WTC11 (cell line): ENCODE data around the gene TEC. TPM values are rescaled to one million over a fixed set of nuclear protein-coding genes. Genes with fewer than 3 reads are reported as not detected.

ENCODE experiments used
- ATAC-seq: fragments of 200-7000 bp; cut with Tn5 transposase; 2 replicates; pipeline ENCODE4 v1.10.0; 2021; ENCODE audit warnings: mild to moderate bottlenecking, moderate library complexity
- CTCF ChIA-PET: fragments of 300-600 bp; sonication (Branson Sonifier 250); formaldehyde crosslinking; loops from one replicate; lab custom pipeline; 2021; ENCODE audit warnings: antibody characterized with exemption; lab: Charles Lee
- POLR2A ChIA-PET: fragments of 350-600 bp; sonication (Branson Sonifier 250); formaldehyde crosslinking; loops from one replicate; lab custom pipeline; 2021; ENCODE audit warnings: antibody characterized with exemption; lab: Charles Lee
- DNase-seq: peaks from one replicate; pipeline ENCODE4 v3.0.0; 2021; ENCODE audit warnings: low spot score
- H3K27ac Mint-ChIP-seq: 2 replicates; pipeline ENCODE4 v1.8.0; 2021; ENCODE audit warnings: mixed read lengths
- H3K27me3 Mint-ChIP-seq: 2 replicates; pipeline ENCODE4 v1.8.0; 2021; ENCODE audit warnings: low read depth, mild to moderate bottlenecking, moderate library complexity, mixed read lengths
- H3K36me3 Mint-ChIP-seq: 2 replicates; pipeline ENCODE4 v1.8.0; 2021; ENCODE audit warnings: mixed read lengths
- H3K4me1 Mint-ChIP-seq: 2 replicates; pipeline ENCODE4 v1.8.0; 2022; ENCODE audit warnings: mixed read lengths
- H3K4me3 Mint-ChIP-seq: 2 replicates; pipeline ENCODE4 v1.8.0; 2021; ENCODE audit warnings: mild to moderate bottlenecking, moderate library complexity, mixed read lengths
- H3K9me3 Mint-ChIP-seq: 2 replicates; pipeline ENCODE4 v1.8.0; 2021; ENCODE audit warnings: mixed read lengths
- AFF4 ChIP-seq: sonication (generic); formaldehyde crosslinking; IDR thresholded peaks from 2 replicates; pipeline ENCODE4 v1.8.1; 2023; ENCODE audit warnings: mild to moderate bottlenecking, missing genetic modification reagents, borderline replicate concordance
- ATF3 ChIP-seq: sonication (generic); formaldehyde crosslinking; conservative IDR thresholded peaks from 2 replicates; pipeline ENCODE4 v1.8.1; 2022; ENCODE audit warnings: mild to moderate bottlenecking, missing genetic modification reagents
- EMX1 ChIP-seq: fragments of 250-450 bp; sonication (Bioruptor Pico); IDR thresholded peaks from 2 replicates; pipeline ENCODE4 v1.8.0; 2021; ENCODE audit warnings: mild to moderate bottlenecking
- FOXP1 ChIP-seq: sonication (generic); formaldehyde crosslinking; IDR thresholded peaks from 2 replicates; pipeline ENCODE4 v1.8.0; 2022; ENCODE audit warnings: missing genetic modification reagents, mild to moderate bottlenecking, moderate library complexity, borderline replicate concordance
- FOXP4 ChIP-seq: sonication (generic); formaldehyde crosslinking; IDR thresholded peaks from 2 replicates; pipeline ENCODE4 v1.8.0; 2022; ENCODE audit warnings: mild to moderate bottlenecking, missing genetic modification reagents
- MXD4 ChIP-seq: fragments of 250-450 bp; sonication (Bioruptor Pico); IDR thresholded peaks from 2 replicates; pipeline ENCODE4 v1.8.0; 2021; ENCODE audit warnings: mild to moderate bottlenecking, moderate library complexity, borderline replicate concordance
- NFYB ChIP-seq: sonication (generic); formaldehyde crosslinking; conservative IDR thresholded peaks from 2 replicates; pipeline ENCODE4 v1.8.0; 2022; ENCODE audit warnings: low read depth, missing genetic modification reagents
- NR2C2 ChIP-seq: sonication (generic); formaldehyde crosslinking; IDR thresholded peaks from 2 replicates; pipeline ENCODE4 v1.8.0; 2022; ENCODE audit warnings: mild to moderate bottlenecking, missing genetic modification reagents
- PRRX2 ChIP-seq: fragments of 250-450 bp; sonication (Bioruptor Pico); IDR thresholded peaks from 2 replicates; pipeline ENCODE4 v1.8.0; 2021; ENCODE audit warnings: mild to moderate bottlenecking
- RORB ChIP-seq: fragments of 250-450 bp; sonication (Bioruptor Pico); IDR thresholded peaks from 2 replicates; pipeline ENCODE4 v1.9.0; 2021; ENCODE audit warnings: mild to moderate bottlenecking
- SMAD3 ChIP-seq: sonication (generic); formaldehyde crosslinking; IDR thresholded peaks from 2 replicates; pipeline ENCODE4 v1.8.0; 2022; ENCODE audit warnings: missing genetic modification reagents, mild to moderate bottlenecking, borderline replicate concordance
- SMAD4 ChIP-seq: sonication (generic); formaldehyde crosslinking; IDR thresholded peaks from 2 replicates; pipeline ENCODE4 v1.8.0; 2022; ENCODE audit warnings: mild to moderate bottlenecking, missing genetic modification reagents
- STAT6 ChIP-seq: sonication (generic); formaldehyde crosslinking; conservative IDR thresholded peaks from 2 replicates; pipeline ENCODE4 v1.8.1; 2023; ENCODE audit warnings: mild to moderate bottlenecking, low read depth, missing genetic modification reagents, moderate library complexity
- USF2 ChIP-seq: sonication (generic); formaldehyde crosslinking; IDR thresholded peaks from 2 replicates; pipeline ENCODE4 v1.8.1; 2023; ENCODE audit warnings: mild to moderate bottlenecking, missing genetic modification reagents, moderate library complexity
- ZBTB21 ChIP-seq: sonication (generic); formaldehyde crosslinking; IDR thresholded peaks from 2 replicates; pipeline ENCODE4 v1.8.1; 2023; ENCODE audit warnings: mild to moderate bottlenecking, missing genetic modification reagents, borderline replicate concordance
- ZNF121 ChIP-seq: sonication (generic); formaldehyde crosslinking; IDR thresholded peaks from 2 replicates; pipeline ENCODE4 v1.8.0; 2023; ENCODE audit warnings: missing genetic modification reagents
- ZNF232 ChIP-seq: sonication (generic); formaldehyde crosslinking; IDR thresholded peaks from 2 replicates; pipeline ENCODE4 v1.8.0; 2022; ENCODE audit warnings: mild to moderate bottlenecking, missing genetic modification reagents
- ZNF416 ChIP-seq: fragments of 250-450 bp; sonication (Bioruptor Pico); IDR thresholded peaks from 2 replicates; pipeline ENCODE4 v1.9.0; 2021; ENCODE audit warnings: mild to moderate bottlenecking, inconsistent platforms
- ZNF671 ChIP-seq: fragments of 250-450 bp; sonication (Bioruptor Pico); IDR thresholded peaks from 2 replicates; pipeline ENCODE4 v1.8.0; 2021; ENCODE audit warnings: mild to moderate bottlenecking
- total RNA-seq: library from RNA; stranded (reverse); gene quantifications from 3 replicates; pipeline ENCODE4 v1.2.3, GENCODE V29; 2021

TEC gene
- total RNA-seq, 1 experiment from 2014 or later, result 8.8 TPM

GRCh38 chr4:48100256-48100655 is 169.4 kb downstream of the TEC start:
- DNase-seq (no peak), ATAC-seq (no peak)
- no peak for TF ChIP-seq FOXP4
- TF ChIP-seq ZBTB21 (CRISPR knock-in tag), result no peak
- ChIA-PET CTCF (interaction anchor here (0.7 kb wide), 1 partner anchor 13 kb away, joined by 5 read pairs; no protein-coding TSS in a partner anchor), POLR2A (no interaction called here)
- Mint-ChIP-seq H3K9me3 (no peaks in the 10 kb centered on the region), H3K27me3 (no peaks in the 10 kb centered on the region), H3K4me3 (no peak overlapping the region), H3K36me3 (no peaks in the 10 kb centered on the region), H3K27ac (no peak overlapping the region), H3K4me1 (peaks cover 5% of the 10 kb centered on the region)

GRCh38 chr4:48095441-48095840 is 174.2 kb downstream of the TEC start:
- H3K4me1 Mint-ChIP-seq, result peaks cover 8% of the 10 kb centered on the region
- ChIA-PET POLR2A (no interaction called here), CTCF (no interaction called here)
- H3K27ac Mint-ChIP-seq, result no peak overlapping the region
- H3K27me3 Mint-ChIP-seq, result no peaks in the 10 kb centered on the region
- DNase-seq, result no peak
- H3K4me3 Mint-ChIP-seq, result no peak overlapping the region
- H3K36me3 Mint-ChIP-seq, result no peaks in the 10 kb centered on the region
- H3K9me3 Mint-ChIP-seq, result no peaks in the 10 kb centered on the region
- TF ChIP-seq ZNF121 (CRISPR knock-in tag) (no peak), USF2 (CRISPR knock-in tag) (no peak), SMAD3 (no peak), MXD4 (no peak), ZNF232 (CRISPR knock-in tag) (no peak), RORB (no peak), SMAD4 (no peak), STAT6 (CRISPR knock-in tag) (no peak), ATF3 (CRISPR knock-in tag) (no peak), ZNF671 (CRISPR knock-in tag) (no peak), ZNF416 (CRISPR knock-in tag) (no peak), PRRX2 (CRISPR knock-in tag) (no peak), AFF4 (CRISPR knock-in tag) (no peak), EMX1 (no peak), NR2C2 (no peak), FOXP1 (CRISPR knock-in tag) (no peak), NFYB (CRISPR knock-in tag) (no peak)
- no peak for ATAC-seq
